ENCODE results near the gene MSANTD7.

DNA sequence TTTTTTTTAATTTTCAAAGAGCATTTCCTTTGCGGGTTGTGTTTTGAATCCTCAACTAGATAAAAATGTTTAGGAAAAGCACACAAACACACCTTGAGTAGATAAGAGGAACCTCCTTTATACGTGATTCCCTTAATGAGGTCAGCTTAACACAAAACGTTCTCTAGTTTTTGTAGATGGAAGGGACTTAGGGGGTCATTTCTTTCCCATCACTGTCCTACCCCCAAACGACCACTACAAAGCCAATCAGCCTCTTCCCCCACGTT is 41.8 kb downstream of the MSANTD7 start:
- TF ChIP-seq POLR2A (IDR thresholded peaks at IDR 0.05; ENCODE audit: low read length) (no peak), GATA1 (IDR thresholded peaks at IDR 0.05; ENCODE audit: low read depth, low read length) (no peak)
